ENCODE results near the gene FBXO10. TPM values are rescaled to one million over a fixed set of nuclear protein-coding genes. Genes with fewer than 3 reads are reported as not detected.

FBXO10 gene
- total RNA-seq, 4 donors from 2014 or later = 5.1 to 10.5 (median 7.2) TPM

DNA sequence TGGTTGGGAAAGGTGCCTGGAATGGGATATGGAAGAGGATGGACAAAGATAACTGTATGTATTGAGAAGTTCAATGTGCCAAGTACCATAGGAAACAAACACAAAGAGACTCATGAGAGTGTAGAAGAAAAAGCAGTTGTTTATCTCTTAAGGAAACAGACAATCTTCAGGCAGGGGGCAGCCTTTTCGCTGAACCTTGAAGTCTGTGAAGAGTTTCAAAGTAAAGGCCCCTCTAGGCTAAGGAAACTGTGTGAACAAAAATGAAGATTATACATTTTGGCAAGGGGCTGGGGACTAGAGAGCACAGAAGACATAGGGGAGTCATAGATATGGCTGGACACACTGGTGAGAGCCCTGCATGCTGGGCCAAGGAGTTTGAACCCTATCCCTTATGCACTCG lies 47.1 kb upstream of the FBXO10 start:
- ATAC-seq = no peak
- H3K9me3 ChIP-seq = no peaks in the 10 kb centered on the region
- H3K4me1 ChIP-seq = no peaks in the 10 kb centered on the region
- no peaks in the 10 kb centered on the region for H3K36me3 ChIP-seq
- peaks cover 4% of the 10 kb centered on the region for H3K27me3 ChIP-seq
- no peak overlapping the region for H3K4me3 ChIP-seq
- 71 to 87% methylated on average over 2 of the region's 2 CpGs for WGBS, 2 donors (ENCODE audit: low coverage in 1 of 2)
- TF ChIP-seq, protein P1, sequence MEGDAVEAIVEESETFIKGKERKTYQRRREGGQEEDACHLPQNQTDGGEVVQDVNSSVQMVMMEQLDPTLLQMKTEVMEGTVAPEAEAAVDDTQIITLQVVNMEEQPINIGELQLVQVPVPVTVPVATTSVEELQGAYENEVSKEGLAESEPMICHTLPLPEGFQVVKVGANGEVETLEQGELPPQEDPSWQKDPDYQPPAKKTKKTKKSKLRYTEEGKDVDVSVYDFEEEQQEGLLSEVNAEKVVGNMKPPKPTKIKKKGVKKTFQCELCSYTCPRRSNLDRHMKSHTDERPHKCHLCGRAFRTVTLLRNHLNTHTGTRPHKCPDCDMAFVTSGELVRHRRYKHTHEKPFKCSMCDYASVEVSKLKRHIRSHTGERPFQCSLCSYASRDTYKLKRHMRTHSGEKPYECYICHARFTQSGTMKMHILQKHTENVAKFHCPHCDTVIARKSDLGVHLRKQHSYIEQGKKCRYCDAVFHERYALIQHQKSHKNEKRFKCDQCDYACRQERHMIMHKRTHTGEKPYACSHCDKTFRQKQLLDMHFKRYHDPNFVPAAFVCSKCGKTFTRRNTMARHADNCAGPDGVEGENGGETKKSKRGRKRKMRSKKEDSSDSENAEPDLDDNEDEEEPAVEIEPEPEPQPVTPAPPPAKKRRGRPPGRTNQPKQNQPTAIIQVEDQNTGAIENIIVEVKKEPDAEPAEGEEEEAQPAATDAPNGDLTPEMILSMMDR (IDR thresholded peaks at IDR 0.05) = no peak
- TF ChIP-seq POLR2AphosphoS5 (IDR thresholded peaks at IDR 0.05) (no peak), EP300 (IDR thresholded peaks at IDR 0.05) (no peak), POLR2A (IDR thresholded peaks at IDR 0.05) (no peak)
- H3K27ac ChIP-seq = no peak overlapping the region

DNA sequence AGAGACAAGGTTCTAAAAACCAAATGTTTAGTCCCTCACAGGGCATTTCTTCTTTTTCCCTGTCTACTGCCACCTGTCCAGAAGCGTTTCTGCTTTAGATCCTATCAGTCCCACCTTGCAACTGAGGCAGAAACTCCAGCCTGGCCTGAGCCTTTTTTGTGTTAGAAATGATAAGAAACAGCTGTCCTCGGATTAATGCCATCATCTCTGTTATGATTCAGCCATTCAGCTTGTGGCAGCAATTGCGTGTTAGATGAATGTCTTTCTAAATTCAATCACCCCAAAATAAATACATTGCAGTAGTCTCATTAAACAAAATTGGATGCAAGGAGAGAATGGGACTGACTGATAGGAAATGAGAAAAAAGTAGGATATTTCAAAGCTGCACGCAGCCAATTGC lies 46.3 kb upstream of the FBXO10 start:
- ATAC-seq = no peak
- Histone ChIP-seq H3K36me3 (no peaks in the 10 kb centered on the region), H3K27ac (no peak overlapping the region), H3K27me3 (peaks cover 5% of the 10 kb centered on the region), H3K4me3 (no peak overlapping the region), H3K4me1 (no peaks in the 10 kb centered on the region), H3K9me3 (no peaks in the 10 kb centered on the region)
- TF ChIP-seq, protein P1 (IDR thresholded peaks at IDR 0.05) = no peak
- no peak for TF ChIP-seq POLR2A (IDR thresholded peaks at IDR 0.05)
- no peak for TF ChIP-seq POLR2AphosphoS5 (IDR thresholded peaks at IDR 0.05)
- TF ChIP-seq EP300 (IDR thresholded peaks at IDR 0.05) = no peak
- 31 to 44% methylated on average over 4 of the region's 4 CpGs for WGBS, 2 donors (ENCODE audit: low coverage in 1 of 2)

DNA sequence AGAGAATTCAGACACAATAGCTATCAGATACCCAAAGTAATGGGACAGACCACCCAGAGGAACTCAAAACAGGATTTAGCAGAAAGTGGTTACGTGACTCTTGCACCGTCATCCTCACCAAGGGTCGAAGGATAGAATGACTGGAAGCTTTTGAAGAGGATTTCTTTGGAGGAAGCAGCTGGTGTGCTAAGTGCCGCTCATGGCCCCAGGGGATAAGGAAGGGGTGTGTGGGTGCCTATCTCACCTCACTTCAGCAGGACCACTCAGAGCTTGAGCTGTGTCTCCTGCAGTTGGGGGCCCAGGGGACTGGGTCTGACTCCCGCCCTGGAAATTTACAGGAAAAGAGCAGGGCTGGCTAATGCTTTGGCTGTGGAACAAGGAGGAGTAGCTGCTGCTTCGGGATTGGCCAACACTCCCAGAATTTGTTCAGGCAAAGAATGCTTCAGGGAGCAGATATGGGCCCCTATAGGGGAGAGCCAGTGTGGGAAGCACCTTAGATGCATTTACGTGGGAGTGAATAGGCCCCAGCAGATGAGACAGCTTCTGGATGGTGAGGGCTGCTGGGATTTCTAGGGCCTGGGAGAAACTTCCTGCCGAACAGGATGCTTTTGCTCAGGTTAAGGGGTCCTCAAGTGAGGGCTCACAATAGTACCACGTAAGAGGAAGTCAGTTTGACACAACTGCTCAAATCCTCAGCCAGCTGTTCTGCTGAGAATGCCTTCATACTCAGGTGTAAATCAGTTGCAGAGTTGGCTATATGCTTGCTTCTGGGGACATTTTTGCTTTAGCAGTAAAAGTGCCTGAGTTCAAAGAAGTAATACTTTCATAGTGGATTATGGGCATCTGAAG lies 45.3 kb upstream of the FBXO10 start:
- no peak overlapping the region for H3K27ac ChIP-seq
- H3K27me3 ChIP-seq = peaks cover 11% of the 10 kb centered on the region
- H3K4me1 ChIP-seq = no peaks in the 10 kb centered on the region
- H3K4me3 ChIP-seq = no peak overlapping the region
- ATAC-seq = no peak
- no peaks in the 10 kb centered on the region for H3K9me3 ChIP-seq
- TF ChIP-seq, protein P1 (IDR thresholded peaks at IDR 0.05) = no peak
- TF ChIP-seq POLR2AphosphoS5 (IDR thresholded peaks at IDR 0.05) (no peak), EP300 (IDR thresholded peaks at IDR 0.05) (no peak), POLR2A (IDR thresholded peaks at IDR 0.05) (no peak)
- no peaks in the 10 kb centered on the region for H3K36me3 ChIP-seq
- whole genome bisulfite sequencing, 2 donors (ENCODE audit: low coverage in 1 of 2) = 56 to 65% methylated on average over 7 of the region's 9 CpGs

DNA sequence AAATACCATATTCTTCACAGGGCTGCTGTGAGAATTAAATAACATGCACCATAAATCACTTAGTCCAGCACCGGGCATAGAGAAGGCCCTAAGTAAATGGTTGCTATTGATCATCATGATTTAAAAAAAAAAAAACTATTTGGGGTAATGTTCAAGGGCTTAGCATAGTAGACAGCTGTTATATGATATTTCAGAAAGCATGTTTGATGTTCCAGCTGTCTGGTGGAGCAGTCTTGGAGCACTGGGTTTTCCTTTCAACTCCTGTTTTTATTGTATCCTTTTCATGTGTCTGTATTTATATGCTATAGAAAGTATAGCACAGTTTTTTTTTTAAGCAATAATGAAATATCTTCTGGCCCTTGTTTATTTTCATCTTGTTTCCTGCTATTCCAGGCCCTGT lies 44.2 kb upstream of the FBXO10 start:
- Histone ChIP-seq H3K27me3 (peaks cover 8% of the 10 kb centered on the region), H3K9me3 (no peaks in the 10 kb centered on the region), H3K27ac (no peak overlapping the region), H3K4me3 (no peak overlapping the region), H3K36me3 (no peaks in the 10 kb centered on the region), H3K4me1 (no peaks in the 10 kb centered on the region)
- WGBS, 2 donors (ENCODE audit: low coverage in 1 of 2) = 86 to 87% methylated on average over 1 of the region's 1 CpG
- no peak for TF ChIP-seq POLR2A (IDR thresholded peaks at IDR 0.05)
- no peak for TF ChIP-seq EP300 (IDR thresholded peaks at IDR 0.05)
- TF ChIP-seq, protein P1 (IDR thresholded peaks at IDR 0.05) = no peak
- no peak for TF ChIP-seq POLR2AphosphoS5 (IDR thresholded peaks at IDR 0.05)
- no peak for ATAC-seq

DNA sequence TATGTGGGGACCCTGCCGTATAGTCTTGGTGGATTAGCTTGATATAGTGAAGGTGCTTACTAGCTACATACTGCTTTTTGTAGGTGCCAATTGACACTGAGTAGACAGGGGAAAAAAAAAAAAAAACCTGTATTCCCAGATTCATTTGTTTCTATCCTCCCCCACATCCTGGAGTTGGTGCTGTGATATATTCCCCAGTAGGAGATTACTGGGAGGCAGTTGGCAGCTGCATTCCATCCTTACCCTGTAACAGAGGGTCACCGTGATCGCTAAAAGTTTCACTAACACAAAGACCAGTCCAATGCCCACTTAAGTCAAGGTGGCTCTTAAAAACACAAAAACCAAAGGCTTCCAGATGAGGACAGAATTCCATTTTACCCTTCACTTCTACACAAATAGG lies 43.6 kb upstream of the FBXO10 start:
- 71 to 90% methylated on average over 3 of the region's 3 CpGs for WGBS, 2 donors (ENCODE audit: low coverage in 1 of 2)
- H3K27ac ChIP-seq = no peak overlapping the region
- peaks cover 7% of the 10 kb centered on the region for H3K27me3 ChIP-seq
- TF ChIP-seq, protein P1 (IDR thresholded peaks at IDR 0.05) = no peak
- TF ChIP-seq EP300 (IDR thresholded peaks at IDR 0.05) = no peak
- no peak for TF ChIP-seq POLR2AphosphoS5 (IDR thresholded peaks at IDR 0.05)
- TF ChIP-seq POLR2A (IDR thresholded peaks at IDR 0.05) = no peak
- H3K4me3 ChIP-seq = no peak overlapping the region
- no peaks in the 10 kb centered on the region for H3K9me3 ChIP-seq
- ATAC-seq = no peak
- H3K36me3 ChIP-seq = no peaks in the 10 kb centered on the region
- no peaks in the 10 kb centered on the region for H3K4me1 ChIP-seq
